Right lobe of liver (tissue), 4 donors: ENCODE data around the gene TGM4.

Experiments
- POLR2A ChIP-seq: fragments of 450-650 bp; IDR thresholded peaks from one replicate; pipeline ENCODE4 v1.6.1; 2017; ENCODE audit warnings: antibody characterized with exemption, mild to moderate bottlenecking
- TF ChIP-seq, protein P1 (sequence below), 4 donors: fragments of 200-600 bp in 3 of 4; fragments of 450-650 bp in 1 of 4; IDR thresholded peaks; one replicate each; pipeline versions ENCODE4 v1.5.1 to v1.8.0; 2016 to 2022; ENCODE audit warnings: antibody characterized with exemption in 4 of 4, mild to moderate bottlenecking in 2 of 4
- donor health status: DM: no; HTN: no; CAD: no.
- donor health status: DM: no; HTN: no; CAD: no.
- donor health status: DM: no; HTN: yes; CAD: no.

DNA sequence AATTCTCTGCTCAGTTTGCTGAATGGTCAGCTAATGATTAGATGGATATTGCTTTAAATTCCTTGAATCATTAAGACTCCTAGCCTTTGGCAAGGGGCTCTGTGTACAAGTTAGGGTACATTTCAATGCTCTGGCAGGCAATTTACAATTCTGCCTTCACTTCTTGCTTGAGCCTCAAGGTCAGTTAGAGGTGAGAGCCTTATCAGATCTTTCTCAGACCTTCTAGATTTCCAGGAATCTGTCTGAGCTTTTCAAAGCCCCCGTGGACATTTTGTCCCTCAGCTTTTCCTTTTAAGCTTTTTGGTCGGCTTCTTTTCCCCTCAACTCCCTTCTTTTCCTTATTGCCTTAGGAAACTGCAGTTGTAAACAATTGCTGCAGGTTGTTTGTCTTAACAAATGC lies 34.7 kb downstream of the TGM4 start:
- TF ChIP-seq, protein P1, sequence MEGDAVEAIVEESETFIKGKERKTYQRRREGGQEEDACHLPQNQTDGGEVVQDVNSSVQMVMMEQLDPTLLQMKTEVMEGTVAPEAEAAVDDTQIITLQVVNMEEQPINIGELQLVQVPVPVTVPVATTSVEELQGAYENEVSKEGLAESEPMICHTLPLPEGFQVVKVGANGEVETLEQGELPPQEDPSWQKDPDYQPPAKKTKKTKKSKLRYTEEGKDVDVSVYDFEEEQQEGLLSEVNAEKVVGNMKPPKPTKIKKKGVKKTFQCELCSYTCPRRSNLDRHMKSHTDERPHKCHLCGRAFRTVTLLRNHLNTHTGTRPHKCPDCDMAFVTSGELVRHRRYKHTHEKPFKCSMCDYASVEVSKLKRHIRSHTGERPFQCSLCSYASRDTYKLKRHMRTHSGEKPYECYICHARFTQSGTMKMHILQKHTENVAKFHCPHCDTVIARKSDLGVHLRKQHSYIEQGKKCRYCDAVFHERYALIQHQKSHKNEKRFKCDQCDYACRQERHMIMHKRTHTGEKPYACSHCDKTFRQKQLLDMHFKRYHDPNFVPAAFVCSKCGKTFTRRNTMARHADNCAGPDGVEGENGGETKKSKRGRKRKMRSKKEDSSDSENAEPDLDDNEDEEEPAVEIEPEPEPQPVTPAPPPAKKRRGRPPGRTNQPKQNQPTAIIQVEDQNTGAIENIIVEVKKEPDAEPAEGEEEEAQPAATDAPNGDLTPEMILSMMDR (IDR thresholded peaks at IDR 0.05) = no peak
- TF ChIP-seq POLR2A = no peak
